ENCODE measurements around the gene CTNNA1.

CTNNA1 gene

DNA sequence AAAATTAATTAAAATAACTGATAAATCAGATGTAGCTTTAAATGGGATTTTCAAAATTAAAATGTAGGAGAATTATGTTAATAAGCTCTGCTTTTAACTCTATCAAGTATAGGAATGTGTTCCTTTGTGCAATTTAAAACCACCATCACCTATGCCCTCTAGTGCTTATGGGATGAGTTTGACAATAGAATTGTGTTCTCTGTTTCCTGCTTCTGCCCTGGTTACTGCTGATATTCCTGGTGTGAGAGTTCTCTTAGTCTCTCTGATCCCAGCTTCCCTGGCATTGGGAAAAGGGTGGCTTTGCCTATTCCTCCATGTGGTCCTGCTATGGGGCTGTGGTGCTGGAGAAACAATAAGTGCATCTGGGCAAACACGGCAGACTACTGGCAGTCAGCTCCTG is 113.8 kb downstream of the CTNNA1 start:
- H3K4me3 ChIP-seq (ENCODE audit: low read depth, low read length), result no peak overlapping the region
- ChIA-PET CTCF (interaction anchor here (0.7 to 1.0 kb wide), 2 partner anchors 13 to 41 kb away, joined by 4 read pairs; no protein-coding TSS in a partner anchor), POLR2A (no interaction called here)
- no peaks in the 10 kb centered on the region for H3K9me3 ChIP-seq (ENCODE audit: control insufficient read depth, insufficient read depth, low read depth, low read length)
- H3K27ac ChIP-seq (ENCODE audit: extremely low read depth, low read depth, low read length), result no peak overlapping the region
- peaks cover 18% of the 10 kb centered on the region for H3K4me1 ChIP-seq (ENCODE audit: control insufficient read depth, insufficient read depth, low read length)
- H3K36me3 ChIP-seq (ENCODE audit: control insufficient read depth in 2 of 2, insufficient read depth in 1 of 2, low read length in 2 of 2), result peaks cover 0 to 3% of the 10 kb centered on the region in 2 experiments; a peak in 1 of 3 replicates
- TF ChIP-seq, protein P1, sequence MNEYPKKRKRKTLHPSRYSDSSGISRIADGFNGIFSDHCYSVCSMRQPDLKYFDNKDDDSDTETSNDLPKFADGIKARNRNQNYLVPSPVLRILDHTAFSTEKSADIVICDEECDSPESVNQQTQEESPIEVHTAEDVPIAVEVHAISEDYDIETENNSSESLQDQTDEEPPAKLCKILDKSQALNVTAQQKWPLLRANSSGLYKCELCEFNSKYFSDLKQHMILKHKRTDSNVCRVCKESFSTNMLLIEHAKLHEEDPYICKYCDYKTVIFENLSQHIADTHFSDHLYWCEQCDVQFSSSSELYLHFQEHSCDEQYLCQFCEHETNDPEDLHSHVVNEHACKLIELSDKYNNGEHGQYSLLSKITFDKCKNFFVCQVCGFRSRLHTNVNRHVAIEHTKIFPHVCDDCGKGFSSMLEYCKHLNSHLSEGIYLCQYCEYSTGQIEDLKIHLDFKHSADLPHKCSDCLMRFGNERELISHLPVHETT (tag by site-specific recombination; IDR thresholded peaks at IDR 0.05), result no peak
- TF ChIP-seq, protein P2, sequence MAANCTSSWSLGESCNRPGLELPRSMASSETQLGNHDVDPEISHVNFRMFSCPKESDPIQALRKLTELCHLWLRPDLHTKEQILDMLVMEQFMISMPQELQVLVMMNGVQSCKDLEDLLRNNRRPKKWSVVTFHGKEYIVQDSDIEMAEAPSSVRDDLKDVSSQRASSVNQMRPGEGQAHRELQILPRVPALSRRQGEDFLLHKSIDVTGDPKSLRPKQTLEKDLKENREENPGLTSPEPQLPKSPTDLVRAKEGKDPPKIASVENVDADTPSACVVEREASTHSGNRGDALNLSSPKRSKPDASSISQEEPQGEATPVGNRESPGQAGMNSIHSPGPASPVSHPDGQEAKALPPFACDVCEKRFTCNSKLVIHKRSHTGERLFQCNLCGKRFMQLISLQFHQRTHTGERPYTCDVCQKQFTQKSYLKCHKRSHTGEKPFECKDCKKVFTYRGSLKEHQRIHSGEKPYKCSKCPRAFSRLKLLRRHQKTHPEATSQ (tag by site-specific recombination; IDR thresholded peaks at IDR 0.05), result no peak
- no peak for TF ChIP-seq ZBTB20 (tag by site-specific recombination; IDR thresholded peaks at IDR 0.05)
- TF ChIP-seq, protein P3, sequence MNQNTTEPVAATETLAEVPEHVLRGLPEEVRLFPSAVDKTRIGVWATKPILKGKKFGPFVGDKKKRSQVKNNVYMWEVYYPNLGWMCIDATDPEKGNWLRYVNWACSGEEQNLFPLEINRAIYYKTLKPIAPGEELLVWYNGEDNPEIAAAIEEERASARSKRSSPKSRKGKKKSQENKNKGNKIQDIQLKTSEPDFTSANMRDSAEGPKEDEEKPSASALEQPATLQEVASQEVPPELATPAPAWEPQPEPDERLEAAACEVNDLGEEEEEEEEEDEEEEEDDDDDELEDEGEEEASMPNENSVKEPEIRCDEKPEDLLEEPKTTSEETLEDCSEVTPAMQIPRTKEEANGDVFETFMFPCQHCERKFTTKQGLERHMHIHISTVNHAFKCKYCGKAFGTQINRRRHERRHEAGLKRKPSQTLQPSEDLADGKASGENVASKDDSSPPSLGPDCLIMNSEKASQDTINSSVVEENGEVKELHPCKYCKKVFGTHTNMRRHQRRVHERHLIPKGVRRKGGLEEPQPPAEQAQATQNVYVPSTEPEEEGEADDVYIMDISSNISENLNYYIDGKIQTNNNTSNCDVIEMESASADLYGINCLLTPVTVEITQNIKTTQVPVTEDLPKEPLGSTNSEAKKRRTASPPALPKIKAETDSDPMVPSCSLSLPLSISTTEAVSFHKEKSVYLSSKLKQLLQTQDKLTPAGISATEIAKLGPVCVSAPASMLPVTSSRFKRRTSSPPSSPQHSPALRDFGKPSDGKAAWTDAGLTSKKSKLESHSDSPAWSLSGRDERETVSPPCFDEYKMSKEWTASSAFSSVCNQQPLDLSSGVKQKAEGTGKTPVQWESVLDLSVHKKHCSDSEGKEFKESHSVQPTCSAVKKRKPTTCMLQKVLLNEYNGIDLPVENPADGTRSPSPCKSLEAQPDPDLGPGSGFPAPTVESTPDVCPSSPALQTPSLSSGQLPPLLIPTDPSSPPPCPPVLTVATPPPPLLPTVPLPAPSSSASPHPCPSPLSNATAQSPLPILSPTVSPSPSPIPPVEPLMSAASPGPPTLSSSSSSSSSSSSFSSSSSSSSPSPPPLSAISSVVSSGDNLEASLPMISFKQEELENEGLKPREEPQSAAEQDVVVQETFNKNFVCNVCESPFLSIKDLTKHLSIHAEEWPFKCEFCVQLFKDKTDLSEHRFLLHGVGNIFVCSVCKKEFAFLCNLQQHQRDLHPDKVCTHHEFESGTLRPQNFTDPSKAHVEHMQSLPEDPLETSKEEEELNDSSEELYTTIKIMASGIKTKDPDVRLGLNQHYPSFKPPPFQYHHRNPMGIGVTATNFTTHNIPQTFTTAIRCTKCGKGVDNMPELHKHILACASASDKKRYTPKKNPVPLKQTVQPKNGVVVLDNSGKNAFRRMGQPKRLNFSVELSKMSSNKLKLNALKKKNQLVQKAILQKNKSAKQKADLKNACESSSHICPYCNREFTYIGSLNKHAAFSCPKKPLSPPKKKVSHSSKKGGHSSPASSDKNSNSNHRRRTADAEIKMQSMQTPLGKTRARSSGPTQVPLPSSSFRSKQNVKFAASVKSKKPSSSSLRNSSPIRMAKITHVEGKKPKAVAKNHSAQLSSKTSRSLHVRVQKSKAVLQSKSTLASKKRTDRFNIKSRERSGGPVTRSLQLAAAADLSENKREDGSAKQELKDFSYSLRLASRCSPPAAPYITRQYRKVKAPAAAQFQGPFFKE (tag by site-specific recombination; IDR thresholded peaks at IDR 0.05; ENCODE audit: borderline replicate concordance), result no peak
- TF ChIP-seq RBAK (tag by site-specific recombination; IDR thresholded peaks at IDR 0.05), result no peak
- no peak for TF ChIP-seq OVOL3 (tag by site-specific recombination; IDR thresholded peaks at IDR 0.05)
- no peak for TF ChIP-seq ZNF560 (tag by site-specific recombination; IDR thresholded peaks at IDR 0.05; ENCODE audit: borderline replicate concordance)
- no peak for TF ChIP-seq SCRT1 (tag by site-specific recombination; IDR thresholded peaks at IDR 0.05; ENCODE audit: borderline replicate concordance)
- TF ChIP-seq, protein P4, sequence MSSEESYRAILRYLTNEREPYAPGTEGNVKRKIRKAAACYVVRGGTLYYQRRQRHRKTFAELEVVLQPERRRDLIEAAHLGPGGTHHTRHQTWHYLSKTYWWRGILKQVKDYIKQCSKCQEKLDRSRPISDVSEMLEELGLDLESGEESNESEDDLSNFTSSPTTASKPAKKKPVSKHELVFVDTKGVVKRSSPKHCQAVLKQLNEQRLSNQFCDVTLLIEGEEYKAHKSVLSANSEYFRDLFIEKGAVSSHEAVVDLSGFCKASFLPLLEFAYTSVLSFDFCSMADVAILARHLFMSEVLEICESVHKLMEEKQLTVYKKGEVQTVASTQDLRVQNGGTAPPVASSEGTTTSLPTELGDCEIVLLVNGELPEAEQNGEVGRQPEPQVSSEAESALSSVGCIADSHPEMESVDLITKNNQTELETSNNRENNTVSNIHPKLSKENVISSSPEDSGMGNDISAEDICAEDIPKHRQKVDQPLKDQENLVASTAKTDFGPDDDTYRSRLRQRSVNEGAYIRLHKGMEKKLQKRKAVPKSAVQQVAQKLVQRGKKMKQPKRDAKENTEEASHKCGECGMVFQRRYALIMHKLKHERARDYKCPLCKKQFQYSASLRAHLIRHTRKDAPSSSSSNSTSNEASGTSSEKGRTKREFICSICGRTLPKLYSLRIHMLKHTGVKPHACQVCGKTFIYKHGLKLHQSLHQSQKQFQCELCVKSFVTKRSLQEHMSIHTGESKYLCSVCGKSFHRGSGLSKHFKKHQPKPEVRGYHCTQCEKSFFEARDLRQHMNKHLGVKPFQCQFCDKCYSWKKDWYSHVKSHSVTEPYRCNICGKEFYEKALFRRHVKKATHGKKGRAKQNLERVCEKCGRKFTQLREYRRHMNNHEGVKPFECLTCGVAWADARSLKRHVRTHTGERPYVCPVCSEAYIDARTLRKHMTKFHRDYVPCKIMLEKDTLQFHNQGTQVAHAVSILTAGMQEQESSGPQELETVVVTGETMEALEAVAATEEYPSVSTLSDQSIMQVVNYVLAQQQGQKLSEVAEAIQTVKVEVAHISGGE (tag by site-specific recombination; conservative IDR thresholded peaks at IDR 0.05; ENCODE audit: low read depth), result no peak
- no peak for TF ChIP-seq GFI1B (tag by site-specific recombination; IDR thresholded peaks at IDR 0.05)
- TF ChIP-seq, protein P5, sequence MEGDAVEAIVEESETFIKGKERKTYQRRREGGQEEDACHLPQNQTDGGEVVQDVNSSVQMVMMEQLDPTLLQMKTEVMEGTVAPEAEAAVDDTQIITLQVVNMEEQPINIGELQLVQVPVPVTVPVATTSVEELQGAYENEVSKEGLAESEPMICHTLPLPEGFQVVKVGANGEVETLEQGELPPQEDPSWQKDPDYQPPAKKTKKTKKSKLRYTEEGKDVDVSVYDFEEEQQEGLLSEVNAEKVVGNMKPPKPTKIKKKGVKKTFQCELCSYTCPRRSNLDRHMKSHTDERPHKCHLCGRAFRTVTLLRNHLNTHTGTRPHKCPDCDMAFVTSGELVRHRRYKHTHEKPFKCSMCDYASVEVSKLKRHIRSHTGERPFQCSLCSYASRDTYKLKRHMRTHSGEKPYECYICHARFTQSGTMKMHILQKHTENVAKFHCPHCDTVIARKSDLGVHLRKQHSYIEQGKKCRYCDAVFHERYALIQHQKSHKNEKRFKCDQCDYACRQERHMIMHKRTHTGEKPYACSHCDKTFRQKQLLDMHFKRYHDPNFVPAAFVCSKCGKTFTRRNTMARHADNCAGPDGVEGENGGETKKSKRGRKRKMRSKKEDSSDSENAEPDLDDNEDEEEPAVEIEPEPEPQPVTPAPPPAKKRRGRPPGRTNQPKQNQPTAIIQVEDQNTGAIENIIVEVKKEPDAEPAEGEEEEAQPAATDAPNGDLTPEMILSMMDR (tag by site-specific recombination; IDR thresholded peaks at IDR 0.05), result no peak
- TF ChIP-seq SP7 (tag by site-specific recombination; IDR thresholded peaks at IDR 0.05), result no peak
- TF ChIP-seq ZNF473 (tag by site-specific recombination; IDR thresholded peaks at IDR 0.05), result no peak
- TF ChIP-seq, protein P6, sequence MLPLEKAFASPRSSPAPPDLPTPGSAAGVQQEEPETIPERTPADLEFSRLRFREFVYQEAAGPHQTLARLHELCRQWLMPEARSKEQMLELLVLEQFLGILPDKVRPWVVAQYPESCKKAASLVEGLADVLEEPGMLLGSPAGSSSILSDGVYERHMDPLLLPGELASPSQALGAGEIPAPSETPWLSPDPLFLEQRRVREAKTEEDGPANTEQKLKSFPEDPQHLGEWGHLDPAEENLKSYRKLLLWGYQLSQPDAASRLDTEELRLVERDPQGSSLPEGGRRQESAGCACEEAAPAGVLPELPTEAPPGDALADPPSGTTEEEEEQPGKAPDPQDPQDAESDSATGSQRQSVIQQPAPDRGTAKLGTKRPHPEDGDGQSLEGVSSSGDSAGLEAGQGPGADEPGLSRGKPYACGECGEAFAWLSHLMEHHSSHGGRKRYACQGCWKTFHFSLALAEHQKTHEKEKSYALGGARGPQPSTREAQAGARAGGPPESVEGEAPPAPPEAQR (tag by site-specific recombination; IDR thresholded peaks at IDR 0.05), result no peak
- TF ChIP-seq, protein P7, sequence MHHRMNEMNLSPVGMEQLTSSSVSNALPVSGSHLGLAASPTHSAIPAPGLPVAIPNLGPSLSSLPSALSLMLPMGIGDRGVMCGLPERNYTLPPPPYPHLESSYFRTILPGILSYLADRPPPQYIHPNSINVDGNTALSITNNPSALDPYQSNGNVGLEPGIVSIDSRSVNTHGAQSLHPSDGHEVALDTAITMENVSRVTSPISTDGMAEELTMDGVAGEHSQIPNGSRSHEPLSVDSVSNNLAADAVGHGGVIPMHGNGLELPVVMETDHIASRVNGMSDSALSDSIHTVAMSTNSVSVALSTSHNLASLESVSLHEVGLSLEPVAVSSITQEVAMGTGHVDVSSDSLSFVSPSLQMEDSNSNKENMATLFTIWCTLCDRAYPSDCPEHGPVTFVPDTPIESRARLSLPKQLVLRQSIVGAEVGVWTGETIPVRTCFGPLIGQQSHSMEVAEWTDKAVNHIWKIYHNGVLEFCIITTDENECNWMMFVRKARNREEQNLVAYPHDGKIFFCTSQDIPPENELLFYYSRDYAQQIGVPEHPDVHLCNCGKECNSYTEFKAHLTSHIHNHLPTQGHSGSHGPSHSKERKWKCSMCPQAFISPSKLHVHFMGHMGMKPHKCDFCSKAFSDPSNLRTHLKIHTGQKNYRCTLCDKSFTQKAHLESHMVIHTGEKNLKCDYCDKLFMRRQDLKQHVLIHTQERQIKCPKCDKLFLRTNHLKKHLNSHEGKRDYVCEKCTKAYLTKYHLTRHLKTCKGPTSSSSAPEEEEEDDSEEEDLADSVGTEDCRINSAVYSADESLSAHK (tag by site-specific recombination; IDR thresholded peaks at IDR 0.05), result no peak
- TF ChIP-seq, protein P8, sequence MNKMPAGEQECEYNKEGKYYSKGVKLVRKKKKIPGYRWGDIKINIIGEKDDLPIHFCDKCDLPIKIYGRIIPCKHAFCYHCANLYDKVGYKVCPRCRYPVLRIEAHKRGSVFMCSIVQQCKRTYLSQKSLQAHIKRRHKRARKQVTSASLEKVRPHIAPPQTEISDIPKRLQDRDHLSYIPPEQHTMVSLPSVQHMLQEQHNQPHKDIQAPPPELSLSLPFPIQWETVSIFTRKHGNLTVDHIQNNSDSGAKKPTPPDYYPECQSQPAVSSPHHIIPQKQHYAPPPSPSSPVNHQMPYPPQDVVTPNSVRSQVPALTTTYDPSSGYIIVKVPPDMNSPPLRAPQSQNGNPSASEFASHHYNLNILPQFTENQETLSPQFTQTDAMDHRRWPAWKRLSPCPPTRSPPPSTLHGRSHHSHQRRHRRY (tag by site-specific recombination; IDR thresholded peaks at IDR 0.05), result no peak
- TF ChIP-seq ZNF202 (tag by site-specific recombination; IDR thresholded peaks at IDR 0.05; ENCODE audit: borderline replicate concordance), result no peak
- no peak for TF ChIP-seq ZFP3 (tag by site-specific recombination; IDR thresholded peaks at IDR 0.05; ENCODE audit: low read depth)

All from HEK293 (cell line).